Activated CD4-positive, alpha-beta T cell treated with anti-CD3 and anti-CD28 coated beads, Interleukin-2, amount 50 U/mL, for 4 hours (primary cell): Measurements from ENCODE around the gene PCDH1.

Experiments
- DNase-seq, 2 experiments: peaks; one replicate each; pipeline ENCODE4 v3.0.0-alpha.2; 2020

The PCDH1 gene

DNA sequence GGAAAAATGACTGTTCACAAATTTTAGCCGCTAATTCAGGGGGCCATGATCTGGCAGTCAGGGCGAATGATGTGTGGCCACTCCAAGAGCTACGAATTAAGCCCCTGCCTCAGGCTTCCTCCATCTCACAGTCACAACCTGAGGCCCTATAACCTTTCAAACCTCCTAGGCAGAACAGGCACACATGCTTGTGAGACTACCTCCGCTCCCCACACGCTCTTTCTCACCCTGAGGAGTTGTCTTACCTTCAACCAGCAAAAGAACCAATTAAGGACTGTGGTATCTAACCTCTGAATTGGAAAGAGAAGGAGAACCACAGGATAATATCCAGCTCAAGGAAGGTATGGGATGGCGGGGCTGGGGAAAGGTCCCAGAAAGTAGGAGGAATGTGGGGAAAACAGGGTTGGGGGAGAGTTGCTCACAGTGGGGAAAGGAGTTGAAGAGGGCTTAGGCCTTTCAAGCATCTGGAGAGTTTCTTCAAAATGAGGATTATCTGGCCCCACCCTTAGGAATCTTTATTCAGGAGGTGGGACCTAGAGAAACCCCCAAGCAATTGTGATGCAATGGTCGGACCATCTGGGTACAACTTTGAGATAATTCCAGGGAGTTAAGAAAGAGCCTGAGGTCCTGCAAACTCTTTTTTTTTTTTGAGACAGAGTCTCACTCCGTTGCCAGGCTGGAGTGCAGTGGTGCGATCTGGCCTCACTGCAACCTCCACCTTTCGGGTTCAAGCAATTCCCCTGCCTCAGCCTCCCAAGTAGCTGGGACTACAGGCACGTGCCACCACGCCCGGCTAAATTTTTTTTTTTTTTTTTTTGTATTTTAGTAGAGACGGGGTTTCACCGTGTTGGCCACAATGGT, 5.5 kb downstream of the PCDH1 start:
- no peak for DNase-seq

DNA sequence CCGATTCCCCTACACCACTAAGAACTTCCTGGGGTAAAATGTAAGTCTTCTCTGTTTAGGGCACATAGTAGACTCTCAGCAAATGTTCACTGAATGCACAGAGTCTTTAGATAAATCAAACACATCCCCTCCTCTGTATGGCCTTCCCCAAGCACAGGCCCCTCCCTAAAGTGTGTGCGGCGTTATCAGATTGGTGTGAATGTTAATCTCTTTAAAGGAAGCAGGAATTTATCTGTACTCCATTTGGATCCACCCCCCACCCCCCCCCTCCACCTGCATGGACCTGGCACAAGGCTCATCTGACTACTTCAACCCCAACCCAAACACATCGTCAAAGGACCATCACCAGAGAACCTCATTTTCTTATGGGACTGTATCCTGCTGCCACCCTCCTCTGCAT, 6.3 kb downstream of the PCDH1 start:
- no peak for DNase-seq

DNA sequence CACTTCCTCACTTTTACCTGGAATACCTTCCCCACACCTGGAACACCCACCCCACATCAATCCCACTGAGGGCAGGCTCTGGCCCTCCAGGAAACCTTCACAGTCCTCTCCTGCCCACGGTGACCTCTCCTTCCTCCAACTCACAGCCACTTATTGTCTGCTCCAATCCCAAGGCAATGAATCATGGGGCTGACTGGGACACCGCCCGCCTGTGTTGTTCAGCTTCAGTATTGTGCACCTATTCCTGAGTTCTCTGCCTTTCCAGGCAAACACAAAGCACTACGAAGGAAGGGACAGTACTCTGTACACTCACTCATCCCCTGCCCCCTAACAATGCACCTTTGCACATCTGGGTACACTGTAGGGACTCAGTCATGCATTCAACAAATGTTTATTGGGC, 7.3 kb downstream of the PCDH1 start:
- DNase-seq, result no peak

DNA sequence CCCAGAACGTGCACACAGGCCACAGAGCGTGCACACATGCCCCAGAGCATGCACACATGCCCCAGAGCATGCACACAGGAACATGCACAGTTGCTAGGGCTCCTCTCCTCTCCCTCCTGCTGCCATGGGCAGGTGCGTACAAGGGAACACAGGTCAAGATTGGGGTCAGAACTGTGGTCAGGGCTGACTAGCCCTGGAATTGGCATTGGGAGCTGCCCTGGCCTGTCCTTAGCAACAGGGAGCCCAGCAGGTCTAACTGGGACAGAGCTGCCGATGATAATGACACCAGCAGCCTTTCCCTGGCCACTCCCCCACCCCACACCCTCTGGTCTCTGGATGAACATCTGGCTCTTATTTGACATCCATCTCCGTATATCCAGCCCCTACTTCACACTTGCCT, 8.0 kb downstream of the PCDH1 start:
- DNase-seq, result no peak

DNA sequence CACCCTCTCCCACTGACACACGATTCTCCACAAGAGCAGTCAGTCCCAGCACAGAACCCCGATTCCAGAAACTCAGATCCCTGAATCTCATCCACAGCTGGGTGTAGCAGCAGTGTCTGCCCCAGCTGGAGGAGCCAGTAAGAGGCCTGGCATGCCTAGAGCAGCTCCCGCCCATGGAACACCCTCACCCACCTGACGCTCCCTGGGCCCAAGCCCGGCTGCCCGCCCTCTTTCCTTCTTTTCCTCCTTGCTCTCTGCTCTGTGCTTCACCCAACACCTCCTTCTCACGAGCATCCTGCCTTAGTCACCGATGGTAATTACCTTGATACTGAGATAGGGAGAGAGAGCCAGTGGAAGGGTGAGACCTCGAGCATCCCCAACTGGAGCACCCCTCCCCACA, 8.7 kb downstream of the PCDH1 start:
- DNase-seq, result no peak

DNA sequence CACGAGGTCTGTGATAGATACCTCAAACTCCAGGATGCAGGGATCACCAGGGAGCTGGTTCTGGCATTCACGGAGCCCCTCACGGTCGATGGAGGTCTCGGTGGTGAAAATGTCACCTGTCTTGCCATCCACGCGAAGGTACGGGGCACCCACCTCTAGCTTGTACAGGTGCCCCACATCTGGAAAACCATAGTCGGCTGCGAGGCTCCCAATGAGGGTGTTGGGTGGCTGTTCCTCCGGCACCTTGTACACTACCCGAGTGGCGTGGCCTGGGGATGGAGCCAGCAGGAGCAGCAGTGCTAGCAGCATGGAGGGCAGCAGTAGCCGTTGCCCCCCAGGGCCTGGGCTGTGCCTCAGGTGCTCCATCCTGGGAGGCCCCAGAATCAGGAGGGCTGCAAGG, 9.2 kb downstream of the PCDH1 start:
- DNase-seq, result no peak

DNA sequence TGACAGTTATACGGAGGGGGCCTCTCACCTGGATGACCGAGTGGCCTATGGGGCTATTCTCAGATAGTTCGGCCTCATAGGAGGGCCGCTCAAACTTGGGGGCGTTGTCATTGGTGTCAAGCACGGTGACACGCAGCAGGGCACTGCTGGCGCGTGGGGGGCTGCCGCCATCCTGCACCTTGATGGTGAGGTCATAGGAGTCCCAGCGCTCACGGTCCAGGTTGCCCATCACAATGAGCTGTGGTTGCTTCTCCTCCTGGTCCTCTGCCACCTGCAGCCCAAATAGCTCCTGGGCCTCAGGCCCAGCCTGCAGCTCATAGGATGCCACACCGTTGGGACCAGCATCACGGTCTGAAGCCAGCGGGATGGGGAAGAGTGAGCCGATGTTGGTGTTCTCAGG, 9.7 kb downstream of the PCDH1 start:
- DNase-seq, result no peak

DNA sequence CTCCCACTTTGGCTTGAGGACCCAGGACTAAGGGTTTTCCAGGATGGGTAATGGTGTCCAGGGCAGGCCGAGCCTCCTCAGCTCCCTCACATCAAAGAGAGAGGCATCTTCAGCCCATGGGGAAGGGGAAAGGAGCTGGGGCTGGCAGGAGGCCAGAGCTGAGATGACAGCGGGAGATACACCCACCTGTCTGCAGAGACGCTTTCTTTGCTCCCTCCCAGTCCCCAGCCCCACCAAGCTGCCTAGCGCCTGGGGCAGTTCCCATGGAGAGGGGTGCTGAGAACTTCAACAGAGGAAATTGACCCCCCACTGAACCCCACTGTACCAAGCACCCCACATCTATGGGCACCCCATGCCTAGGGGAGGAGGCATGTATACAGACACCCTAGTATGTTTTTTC, 10.6 kb downstream of the PCDH1 start:
- DNase-seq, result no peak

DNA sequence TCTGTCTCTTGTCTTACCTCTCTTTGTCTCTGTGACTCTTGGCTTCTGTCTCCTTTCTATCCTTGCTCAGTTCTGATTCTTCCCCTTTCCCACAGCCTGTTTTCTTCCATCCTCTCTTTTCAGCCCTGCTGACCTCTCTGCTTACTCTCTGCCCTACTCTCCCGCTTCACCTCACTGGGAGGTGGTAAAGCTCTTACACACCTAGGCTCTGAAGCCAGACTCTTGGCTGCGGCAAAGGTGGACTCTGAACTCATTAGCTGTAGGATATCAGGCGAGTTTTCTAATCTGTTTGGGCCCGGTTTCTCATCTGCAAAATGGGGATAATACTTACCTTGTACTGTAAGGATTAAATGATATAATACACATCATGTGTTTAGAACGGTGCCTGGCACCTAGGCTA, 11.1 kb downstream of the PCDH1 start:
- no peak for DNase-seq

DNA sequence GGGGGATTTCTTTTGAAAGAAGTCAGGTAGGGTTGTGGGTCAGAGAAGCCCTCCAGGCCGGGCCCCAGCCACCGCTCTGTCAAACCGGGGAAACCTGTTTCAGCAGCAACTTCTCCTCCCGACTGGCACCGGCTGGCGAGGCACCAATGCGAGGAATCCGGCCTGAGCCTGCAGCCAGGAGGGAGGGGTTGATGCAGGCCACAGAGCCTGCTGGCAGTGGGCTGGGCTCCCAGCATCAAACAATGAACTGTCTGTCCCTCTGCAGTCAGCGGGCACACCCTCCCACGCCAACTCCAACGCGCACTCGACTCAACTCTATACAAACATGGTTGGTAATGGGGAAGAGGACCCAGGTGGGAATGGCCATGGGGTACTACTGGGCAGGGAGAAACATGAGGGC, 12.1 kb downstream of the PCDH1 start:
- DNase-seq, result no peak

DNA sequence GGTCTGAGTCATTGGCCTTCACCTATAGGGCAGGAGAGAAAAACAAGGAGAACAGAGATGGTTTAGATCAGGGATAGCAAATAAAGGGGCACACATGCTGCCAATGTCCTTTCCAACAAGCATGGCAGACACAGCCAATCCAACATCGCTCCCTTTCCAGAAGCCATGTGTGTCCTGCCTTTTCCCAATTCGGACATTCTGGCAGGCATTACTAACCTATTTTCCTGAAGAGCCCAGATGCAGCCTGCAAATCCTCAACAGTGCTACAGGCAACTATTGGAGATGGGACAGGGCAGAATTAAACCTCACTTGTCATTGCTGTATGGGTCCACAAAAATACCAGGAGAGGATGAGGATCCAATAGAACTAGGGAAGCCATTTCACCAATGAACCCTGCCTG, 12.8 kb downstream of the PCDH1 start:
- no peak for DNase-seq

DNA sequence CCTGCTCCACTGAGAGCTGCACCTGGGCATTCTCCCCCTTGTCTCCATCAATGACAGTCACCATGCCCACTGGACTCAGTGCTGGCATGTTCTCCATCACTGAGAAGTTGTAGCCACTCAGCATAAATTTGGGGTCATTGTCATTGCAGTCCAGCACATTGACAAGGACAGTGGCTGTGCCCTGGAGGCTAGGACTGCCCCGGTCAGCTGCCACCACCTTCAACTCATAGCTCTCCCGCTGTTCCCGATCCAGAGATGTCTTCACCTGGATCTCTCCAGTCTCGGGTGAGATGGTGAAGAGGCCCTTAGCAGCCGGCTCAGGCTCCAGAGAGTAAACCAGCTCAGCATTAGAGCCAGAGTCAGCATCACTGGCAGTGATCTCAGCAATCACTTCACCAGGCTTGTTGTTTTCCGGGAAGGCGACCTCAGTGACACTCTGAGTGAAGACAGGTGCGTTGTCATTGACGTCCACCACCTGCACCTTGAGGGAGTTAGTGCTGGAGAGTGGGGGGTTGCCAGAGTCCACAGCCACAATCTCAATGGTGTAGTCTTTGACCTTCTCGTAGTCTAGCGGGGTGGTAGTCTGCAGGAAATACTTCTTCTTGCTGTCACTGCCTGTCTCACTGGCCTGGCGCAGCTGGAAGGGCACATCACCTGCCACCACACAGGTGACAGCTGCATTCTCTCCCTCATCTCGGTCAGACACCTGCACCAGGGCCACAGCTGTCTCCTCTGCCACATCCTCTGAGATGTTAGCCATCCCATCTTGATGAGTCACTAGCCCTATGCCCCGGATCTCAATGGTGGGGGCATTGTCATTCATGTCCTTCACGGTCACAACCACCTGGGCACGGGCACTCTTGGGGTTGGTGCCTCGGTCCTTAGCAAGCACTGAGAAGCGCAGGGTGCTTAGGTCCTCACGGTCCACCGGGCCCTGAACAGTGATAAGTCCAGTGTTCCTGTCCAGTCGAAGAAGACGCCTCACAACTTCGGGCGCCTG, 13.5 kb downstream of the PCDH1 start:
- DNase-seq, result no peak

DNA sequence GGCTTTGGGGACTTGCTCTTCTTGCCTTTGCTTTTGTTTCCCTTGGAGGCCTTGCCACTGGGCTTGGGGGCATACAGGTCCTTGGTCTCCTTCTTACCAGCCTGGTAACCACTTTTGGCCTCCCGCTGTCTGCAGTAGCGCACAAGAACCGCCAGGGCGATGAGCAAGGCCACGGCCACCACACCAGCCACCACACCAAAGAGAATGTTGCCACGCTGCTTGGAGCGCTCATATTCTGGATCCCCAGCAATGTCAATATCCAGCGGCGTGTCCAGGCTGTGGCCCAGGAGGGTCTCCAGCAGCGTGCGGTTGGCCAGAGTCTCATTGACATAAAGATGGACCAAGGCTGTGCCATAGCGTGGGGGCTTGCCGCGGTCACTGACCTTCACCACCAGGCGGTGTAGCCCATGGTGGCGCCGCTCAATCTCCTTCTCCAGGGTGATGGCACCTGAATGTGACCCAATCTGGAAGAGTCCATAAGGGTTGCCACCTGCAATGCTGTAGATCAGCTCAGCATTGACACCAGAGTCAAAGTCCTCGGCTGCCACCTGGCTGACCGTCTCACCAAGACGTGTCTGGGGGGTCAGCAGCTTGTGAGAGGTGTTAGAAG, 14.5 kb downstream of the PCDH1 start:
- DNase-seq, result no peak

DNA sequence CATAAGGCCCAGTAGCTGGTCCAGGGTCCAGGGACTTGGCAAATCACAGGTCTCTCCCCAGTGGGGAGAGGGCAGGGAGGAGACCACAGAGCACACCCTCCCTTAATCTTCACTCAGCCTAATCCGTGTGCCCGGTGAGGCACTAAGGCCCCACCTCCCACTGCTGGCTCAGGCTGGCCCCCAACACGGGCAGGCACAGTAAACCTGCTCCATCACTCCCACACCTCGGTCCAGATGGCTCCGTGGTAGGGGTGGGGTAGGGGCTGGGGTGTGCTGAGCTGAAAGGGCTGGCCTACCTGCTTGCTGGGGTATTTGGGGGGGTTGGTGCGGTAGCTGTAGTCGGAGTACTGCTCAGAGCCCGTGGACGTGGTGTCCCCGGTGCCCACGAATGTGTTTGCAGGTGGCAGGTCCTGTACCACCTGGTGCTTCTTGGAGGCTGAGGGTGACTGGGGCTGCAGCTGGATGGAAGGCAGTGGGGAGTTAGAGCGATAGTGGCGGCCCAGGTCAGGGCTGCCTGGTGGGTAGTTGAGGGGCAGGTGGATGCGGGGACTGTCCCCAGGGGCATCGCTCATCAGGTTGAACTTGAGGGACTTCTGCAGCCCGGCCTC, 15.2 kb downstream of the PCDH1 start:
- no peak for DNase-seq

DNA sequence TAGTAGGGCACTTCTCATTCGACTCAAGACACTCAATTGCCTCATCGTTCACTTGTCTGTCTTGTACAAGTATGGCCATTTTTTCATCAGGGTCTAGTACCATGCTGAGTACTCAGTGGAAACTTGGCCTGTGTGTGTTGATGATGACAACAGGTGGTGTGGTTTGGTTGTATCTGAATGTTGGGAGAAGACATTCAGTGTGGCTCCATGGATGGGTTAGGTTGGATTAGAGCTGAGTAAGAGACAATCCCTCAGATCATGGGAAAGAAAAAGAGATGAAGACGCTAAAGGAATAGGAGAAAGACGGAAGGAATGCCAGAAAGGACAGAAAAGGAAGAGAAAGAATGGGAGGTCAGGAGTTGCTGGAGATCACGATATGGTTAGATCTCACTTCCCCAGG, 17.0 kb downstream of the PCDH1 start:
- DNase-seq, result no peak

DNA sequence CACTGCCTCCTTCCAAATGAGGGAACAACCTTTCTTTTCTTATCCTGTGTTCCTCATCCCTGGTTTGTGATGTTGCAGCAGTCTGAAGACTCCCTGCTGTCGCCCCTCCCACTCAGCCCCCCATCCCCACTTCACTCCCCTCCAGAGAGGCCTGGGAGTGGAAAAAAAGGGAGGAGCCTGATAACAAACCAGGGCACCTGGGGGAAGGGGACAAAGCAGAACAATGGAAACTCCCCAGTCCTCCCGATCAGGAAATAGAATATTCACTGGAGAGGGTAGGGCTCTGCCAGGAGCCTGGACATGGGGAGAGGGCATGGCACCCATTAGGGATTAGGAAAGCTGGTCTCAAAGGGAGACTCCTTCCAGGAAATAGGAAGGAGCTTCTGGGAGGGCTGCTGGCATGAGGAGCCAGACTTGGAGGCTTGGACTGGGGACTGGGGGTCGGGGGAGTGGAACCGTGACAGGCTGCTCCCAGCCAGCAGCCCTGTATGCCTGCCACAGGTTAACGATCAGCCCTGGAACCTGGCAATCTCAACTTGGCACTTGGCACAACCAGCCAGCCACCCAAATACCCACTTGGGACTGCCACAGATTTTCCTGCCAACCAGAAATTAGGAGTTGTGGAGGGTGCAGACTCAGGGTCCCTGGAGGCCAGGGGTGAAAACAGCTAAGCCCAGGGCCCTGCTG, 20.0 kb downstream of the PCDH1 start:
- no peak for DNase-seq

DNA sequence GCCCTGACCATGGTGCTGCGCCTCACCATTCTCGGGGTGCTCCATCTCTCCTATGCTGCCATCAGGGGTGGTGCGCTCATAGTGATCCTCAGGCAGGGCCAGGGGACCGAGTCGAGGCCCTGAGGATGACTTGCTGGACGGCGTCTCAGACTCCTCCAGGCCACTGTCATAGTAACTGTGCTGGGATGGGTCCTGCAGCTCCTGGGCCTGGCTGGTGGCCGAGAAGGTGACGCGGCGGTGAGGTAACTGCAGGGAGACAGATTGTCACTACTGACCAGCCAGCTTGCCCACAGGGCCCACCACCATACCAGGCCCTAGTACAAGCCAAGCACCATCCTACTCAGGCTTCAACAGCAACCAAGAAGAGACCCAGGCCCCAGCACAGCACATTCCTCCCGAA, 21.0 kb downstream of the PCDH1 start:
- DNase-seq, result no peak

DNA sequence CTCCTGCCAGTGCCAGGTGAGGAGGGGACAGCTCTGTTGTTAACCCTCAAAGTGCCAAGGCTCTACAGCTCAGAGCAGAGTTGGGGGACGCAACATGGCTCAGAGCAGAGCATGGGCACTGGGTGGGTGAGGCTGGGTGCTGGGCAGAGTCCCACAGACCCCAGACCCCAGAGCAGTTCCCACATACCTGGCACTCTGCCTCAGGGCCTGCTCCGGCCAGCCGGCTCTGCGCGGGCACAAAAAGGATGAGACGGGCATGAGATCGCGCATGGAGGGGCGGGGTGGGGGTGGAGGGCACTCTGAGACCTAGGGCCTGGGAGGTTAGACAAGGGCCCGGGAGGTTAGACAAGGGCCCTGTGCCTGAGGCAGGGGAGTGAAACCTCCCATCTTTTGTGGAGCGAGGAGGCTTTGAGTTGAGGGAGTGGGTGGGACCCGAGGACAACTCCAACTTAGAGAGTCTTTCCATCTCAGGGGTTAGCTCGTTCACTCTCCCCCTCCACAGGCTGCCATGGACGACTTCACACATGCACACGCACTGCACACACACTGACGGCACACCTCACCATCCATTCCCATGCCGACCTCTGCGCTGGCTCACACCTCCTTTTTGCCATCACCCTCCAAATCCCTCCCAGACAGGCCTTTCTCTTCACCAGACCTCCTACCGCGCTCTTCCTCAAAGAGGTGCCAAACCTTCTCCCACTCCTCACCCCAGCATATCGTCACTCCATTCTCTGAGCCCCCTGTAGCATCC, 22.0 kb downstream of the PCDH1 start:
- DNase-seq, result no peak

DNA sequence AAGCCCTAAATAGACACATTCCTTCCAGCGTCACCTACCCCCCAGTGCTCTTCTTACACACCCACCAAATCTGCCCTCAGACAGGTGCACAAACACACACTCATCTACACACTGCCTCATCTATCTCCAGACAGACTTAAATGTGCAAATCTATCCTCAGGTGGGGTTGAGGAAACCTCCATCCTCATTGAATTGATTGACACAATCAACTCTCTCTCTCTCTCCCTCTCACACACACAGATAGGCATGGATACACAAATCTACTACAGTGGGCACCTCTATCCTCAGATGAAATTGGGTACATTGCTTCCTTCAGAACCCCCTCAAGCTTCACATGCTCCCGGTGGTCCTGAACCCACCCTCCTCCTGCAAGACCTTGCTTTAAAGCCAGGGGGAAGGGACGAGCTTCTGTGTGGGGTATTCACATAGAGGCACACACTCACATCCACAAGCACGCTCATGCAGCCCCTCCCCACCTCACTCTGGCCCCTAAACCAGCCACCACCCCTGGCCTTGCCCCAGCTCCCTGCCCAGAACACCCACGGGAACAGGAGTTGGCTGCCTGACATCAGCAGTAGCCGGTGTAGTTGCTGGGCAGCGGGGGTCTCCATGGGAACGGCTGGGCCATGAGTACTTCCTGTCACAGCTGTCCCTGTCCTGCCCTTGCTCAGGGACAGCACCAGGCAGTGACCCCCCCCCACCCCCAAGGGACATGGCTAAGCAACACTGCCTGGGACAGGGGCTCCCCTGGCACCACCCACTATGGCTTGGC, 22.8 kb downstream of the PCDH1 start:
- no peak for DNase-seq

DNA sequence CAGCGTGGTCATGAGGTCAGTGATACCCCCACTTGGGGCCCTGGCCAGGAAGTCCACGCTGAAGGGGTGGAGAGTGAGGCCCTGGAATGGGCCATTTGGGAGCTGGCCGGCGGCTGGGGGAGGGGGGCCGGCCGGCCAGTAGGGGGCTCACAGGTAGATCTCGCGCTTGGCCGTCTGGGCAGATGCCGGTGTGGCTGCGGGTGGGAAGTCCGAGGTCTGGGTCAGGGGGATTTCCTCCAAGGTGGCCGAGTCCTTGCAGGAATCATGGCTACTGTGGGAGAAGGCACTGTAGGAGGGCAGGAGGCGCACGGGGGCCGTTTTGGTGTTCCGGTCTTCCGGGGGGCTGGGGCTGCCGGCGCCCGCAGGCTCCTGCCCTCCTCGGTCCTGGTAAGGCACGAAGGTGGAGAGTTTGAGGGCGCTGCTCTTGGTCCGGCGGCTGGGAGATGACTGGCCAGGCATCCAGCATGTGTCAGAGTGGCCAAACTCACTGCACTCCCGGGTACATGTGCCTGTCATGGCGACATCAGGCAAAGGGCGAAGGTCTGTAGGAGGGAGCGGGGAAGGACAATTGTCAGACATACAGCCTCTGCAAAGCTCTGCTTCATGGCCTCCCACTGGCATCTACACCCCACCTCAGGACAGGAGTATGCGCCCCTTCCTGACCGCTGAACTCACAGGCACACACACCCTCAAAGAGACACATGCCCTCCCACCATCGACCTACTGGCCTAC, 24.1 kb downstream of the PCDH1 start:
- DNase-seq, result no peak
